Fibroblast of villous mesenchyme (primary cell): ENCODE results near the gene RNF215. TPM values are rescaled to one million over a fixed set of nuclear protein-coding genes. Genes with fewer than 3 reads are reported as not detected.

Experiments used
- DNase-seq: peaks from one replicate; pipeline ENCODE4 v3.0.0-alpha.2; 2010; ENCODE audit warnings: low read depth
- H3K4me3 ChIP-seq: 2 replicates; pipeline ENCODE4 v1.5.1; 2011; ENCODE audit warnings: low read depth, mild to moderate bottlenecking, low read length
- CTCF ChIP-seq: IDR thresholded peaks from 2 replicates; pipeline ENCODE4 v1.5.1; 2012; ENCODE audit warnings: low read depth, mild to moderate bottlenecking, low read length; ENCODE audit not compliant: insufficient read depth
- total RNA-seq: library from RNA; depleted of rRNA; stranded (reverse); fragments of >200 nt; gene quantifications from 2 replicates; pipeline ENCODE4 v1.2.3, GENCODE V29; 2012

The RNF215 gene
- total RNA-seq, 1 donor, result 20.3 TPM

GRCh38 chr22:30425616-30426387 lies 38.6 kb upstream of the RNF215 start, which contains the start of gene MTFP1:
MTFP1 (plus strand) TSS chr22:30425768; CDS start chr22:30425880, 112 bp downstream.
- peak; percentile 66 for DNase-seq
- no peak for TF ChIP-seq CTCF
- peak within 1 kb of the TSS; percentile 71 for H3K4me3 ChIP-seq

- H3K4me3 ChIP-seq, result peak overlapping the region; percentile 71
- TF ChIP-seq CTCF, result no peak
- DNase-seq, result no peak
Measured at GRCh38 chr22:30425327-30425615, 38.1 kb upstream of the RNF215 start.

- DNase-seq, result no peak
- peak overlapping the region; percentile 71 for H3K4me3 ChIP-seq
- TF ChIP-seq CTCF, result no peak
Measured at GRCh38 chr22:30424534-30425326, 37.5 kb upstream of the RNF215 start.

GRCh38 chr22:30423959-30424533 lies 36.8 kb upstream of the RNF215 start:
- DNase-seq, result peak; percentile 100
- TF ChIP-seq CTCF, result no peak
- peak overlapping the region; percentile 71 for H3K4me3 ChIP-seq

- no peak for TF ChIP-seq CTCF
- no peak for DNase-seq
- peak overlapping the region; percentile 71 for H3K4me3 ChIP-seq
Measured at GRCh38 chr22:30423301-30423958, 36.2 kb upstream of the RNF215 start.

GRCh38 chr22:30422481-30423300 lies 35.5 kb upstream of the RNF215 start:
- no peak for TF ChIP-seq CTCF
- DNase-seq, result peak; percentile 87
- peak overlapping the region; percentile 71 for H3K4me3 ChIP-seq
